Measurements from ENCODE around the gene ZNF628.

Gene ZNF628

DNA sequence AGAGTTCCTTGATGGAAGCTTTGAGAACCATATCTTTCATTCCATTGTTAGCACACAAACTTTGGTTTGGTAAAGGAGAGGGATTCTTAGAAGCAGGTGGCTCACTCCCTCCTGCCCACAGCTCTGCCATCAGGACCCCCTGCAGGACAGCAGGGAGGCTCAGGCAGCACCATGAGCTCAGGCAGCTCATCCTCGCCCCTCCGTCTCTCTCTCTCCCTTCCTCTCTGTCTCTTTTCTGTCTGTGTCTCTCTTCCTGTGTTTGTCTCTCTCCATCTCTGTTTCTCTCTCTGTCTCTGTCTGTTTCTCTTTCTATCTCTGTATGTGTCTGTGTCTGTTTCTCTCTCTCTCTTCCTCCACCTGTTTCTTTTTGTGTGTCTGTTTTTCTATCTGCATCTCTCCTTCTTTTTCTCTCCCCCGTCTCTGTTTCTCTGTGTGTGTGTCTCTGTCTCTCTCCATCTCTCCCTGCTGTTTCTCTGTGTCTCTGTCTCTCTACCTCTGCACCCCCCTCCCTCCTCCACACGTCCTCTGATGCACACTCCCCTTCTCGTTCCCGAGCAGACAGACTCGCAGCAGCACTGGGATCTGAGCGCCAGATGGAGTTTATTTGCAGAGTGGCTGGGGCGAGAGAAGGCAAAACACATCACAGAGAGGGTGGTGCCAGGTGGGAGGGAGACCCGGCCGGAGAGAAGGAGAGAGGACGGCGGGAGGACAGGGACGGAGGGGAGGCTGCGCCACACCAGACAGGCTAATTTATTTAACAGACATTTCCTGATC lies 51.8 kb downstream of the ZNF628 start (continued):
- TF ChIP-seq, protein P1, sequence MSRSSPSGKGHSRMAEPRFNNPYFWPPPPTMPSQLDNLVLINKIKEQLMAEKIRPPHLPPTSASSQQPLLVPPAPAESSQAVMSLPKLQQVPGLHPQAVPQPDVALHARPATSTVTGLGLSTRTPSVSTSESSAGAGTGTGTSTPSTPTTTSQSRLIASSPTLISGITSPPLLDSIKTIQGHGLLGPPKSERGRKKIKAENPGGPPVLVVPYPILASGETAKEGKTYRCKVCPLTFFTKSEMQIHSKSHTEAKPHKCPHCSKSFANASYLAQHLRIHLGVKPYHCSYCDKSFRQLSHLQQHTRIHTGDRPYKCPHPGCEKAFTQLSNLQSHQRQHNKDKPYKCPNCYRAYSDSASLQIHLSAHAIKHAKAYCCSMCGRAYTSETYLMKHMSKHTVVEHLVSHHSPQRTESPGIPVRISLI (tag by site-specific recombination; IDR thresholded peaks at IDR 0.05): no peak
- TF ChIP-seq ZNF202 (tag by site-specific recombination; IDR thresholded peaks at IDR 0.05; ENCODE audit: borderline replicate concordance): no peak
- no peak for TF ChIP-seq ZNF174 (tag by site-specific recombination; IDR thresholded peaks at IDR 0.05)
- no peak for TF ChIP-seq ZNF571 (tag by site-specific recombination; IDR thresholded peaks at IDR 0.05)
- no peak for TF ChIP-seq ZNF837 (tag by site-specific recombination; IDR thresholded peaks at IDR 0.05)
- no peak for TF ChIP-seq BCL11A (tag by site-specific recombination; IDR thresholded peaks at IDR 0.05; ENCODE audit: low read depth)
- no peak for TF ChIP-seq ZNF248 (tag by site-specific recombination; IDR thresholded peaks at IDR 0.05)
- TF ChIP-seq, protein P2, sequence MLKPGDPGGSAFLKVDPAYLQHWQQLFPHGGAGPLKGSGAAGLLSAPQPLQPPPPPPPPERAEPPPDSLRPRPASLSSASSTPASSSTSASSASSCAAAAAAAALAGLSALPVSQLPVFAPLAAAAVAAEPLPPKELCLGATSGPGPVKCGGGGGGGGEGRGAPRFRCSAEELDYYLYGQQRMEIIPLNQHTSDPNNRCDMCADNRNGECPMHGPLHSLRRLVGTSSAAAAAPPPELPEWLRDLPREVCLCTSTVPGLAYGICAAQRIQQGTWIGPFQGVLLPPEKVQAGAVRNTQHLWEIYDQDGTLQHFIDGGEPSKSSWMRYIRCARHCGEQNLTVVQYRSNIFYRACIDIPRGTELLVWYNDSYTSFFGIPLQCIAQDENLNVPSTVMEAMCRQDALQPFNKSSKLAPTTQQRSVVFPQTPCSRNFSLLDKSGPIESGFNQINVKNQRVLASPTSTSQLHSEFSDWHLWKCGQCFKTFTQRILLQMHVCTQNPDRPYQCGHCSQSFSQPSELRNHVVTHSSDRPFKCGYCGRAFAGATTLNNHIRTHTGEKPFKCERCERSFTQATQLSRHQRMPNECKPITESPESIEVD (tag by site-specific recombination; IDR thresholded peaks at IDR 0.05): no peak
- TF ChIP-seq, protein P3, sequence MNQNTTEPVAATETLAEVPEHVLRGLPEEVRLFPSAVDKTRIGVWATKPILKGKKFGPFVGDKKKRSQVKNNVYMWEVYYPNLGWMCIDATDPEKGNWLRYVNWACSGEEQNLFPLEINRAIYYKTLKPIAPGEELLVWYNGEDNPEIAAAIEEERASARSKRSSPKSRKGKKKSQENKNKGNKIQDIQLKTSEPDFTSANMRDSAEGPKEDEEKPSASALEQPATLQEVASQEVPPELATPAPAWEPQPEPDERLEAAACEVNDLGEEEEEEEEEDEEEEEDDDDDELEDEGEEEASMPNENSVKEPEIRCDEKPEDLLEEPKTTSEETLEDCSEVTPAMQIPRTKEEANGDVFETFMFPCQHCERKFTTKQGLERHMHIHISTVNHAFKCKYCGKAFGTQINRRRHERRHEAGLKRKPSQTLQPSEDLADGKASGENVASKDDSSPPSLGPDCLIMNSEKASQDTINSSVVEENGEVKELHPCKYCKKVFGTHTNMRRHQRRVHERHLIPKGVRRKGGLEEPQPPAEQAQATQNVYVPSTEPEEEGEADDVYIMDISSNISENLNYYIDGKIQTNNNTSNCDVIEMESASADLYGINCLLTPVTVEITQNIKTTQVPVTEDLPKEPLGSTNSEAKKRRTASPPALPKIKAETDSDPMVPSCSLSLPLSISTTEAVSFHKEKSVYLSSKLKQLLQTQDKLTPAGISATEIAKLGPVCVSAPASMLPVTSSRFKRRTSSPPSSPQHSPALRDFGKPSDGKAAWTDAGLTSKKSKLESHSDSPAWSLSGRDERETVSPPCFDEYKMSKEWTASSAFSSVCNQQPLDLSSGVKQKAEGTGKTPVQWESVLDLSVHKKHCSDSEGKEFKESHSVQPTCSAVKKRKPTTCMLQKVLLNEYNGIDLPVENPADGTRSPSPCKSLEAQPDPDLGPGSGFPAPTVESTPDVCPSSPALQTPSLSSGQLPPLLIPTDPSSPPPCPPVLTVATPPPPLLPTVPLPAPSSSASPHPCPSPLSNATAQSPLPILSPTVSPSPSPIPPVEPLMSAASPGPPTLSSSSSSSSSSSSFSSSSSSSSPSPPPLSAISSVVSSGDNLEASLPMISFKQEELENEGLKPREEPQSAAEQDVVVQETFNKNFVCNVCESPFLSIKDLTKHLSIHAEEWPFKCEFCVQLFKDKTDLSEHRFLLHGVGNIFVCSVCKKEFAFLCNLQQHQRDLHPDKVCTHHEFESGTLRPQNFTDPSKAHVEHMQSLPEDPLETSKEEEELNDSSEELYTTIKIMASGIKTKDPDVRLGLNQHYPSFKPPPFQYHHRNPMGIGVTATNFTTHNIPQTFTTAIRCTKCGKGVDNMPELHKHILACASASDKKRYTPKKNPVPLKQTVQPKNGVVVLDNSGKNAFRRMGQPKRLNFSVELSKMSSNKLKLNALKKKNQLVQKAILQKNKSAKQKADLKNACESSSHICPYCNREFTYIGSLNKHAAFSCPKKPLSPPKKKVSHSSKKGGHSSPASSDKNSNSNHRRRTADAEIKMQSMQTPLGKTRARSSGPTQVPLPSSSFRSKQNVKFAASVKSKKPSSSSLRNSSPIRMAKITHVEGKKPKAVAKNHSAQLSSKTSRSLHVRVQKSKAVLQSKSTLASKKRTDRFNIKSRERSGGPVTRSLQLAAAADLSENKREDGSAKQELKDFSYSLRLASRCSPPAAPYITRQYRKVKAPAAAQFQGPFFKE (tag by site-specific recombination; IDR thresholded peaks at IDR 0.05; ENCODE audit: borderline replicate concordance): no peak
- TF ChIP-seq ZBTB1 (tag by site-specific recombination; IDR thresholded peaks at IDR 0.05): no peak
- TF ChIP-seq ZNF146 (tag by site-specific recombination; IDR thresholded peaks at IDR 0.05): no peak
- TF ChIP-seq ZNF473 (tag by site-specific recombination; IDR thresholded peaks at IDR 0.05): no peak
- TF ChIP-seq ZNF423 (tag by site-specific recombination; IDR thresholded peaks at IDR 0.05): 0 out of 2 replicates have a peak, but pooled peaks have one; percentile 6
- no peak for TF ChIP-seq ZNF768 (tag by site-specific recombination; IDR thresholded peaks at IDR 0.05)
- no peak for TF ChIP-seq ZNF16 (tag by site-specific recombination; IDR thresholded peaks at IDR 0.05; ENCODE audit: low read depth)
- no peak for TF ChIP-seq FEZF1 (tag by site-specific recombination; IDR thresholded peaks at IDR 0.05)
- TF ChIP-seq, protein P4, sequence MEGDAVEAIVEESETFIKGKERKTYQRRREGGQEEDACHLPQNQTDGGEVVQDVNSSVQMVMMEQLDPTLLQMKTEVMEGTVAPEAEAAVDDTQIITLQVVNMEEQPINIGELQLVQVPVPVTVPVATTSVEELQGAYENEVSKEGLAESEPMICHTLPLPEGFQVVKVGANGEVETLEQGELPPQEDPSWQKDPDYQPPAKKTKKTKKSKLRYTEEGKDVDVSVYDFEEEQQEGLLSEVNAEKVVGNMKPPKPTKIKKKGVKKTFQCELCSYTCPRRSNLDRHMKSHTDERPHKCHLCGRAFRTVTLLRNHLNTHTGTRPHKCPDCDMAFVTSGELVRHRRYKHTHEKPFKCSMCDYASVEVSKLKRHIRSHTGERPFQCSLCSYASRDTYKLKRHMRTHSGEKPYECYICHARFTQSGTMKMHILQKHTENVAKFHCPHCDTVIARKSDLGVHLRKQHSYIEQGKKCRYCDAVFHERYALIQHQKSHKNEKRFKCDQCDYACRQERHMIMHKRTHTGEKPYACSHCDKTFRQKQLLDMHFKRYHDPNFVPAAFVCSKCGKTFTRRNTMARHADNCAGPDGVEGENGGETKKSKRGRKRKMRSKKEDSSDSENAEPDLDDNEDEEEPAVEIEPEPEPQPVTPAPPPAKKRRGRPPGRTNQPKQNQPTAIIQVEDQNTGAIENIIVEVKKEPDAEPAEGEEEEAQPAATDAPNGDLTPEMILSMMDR (tag by site-specific recombination; IDR thresholded peaks at IDR 0.05): 0 out of 2 replicates have a peak, but pooled peaks have one; percentile 6
- TF ChIP-seq SALL2 (tag by site-specific recombination; IDR thresholded peaks at IDR 0.05; ENCODE audit: borderline replicate concordance): peak; percentile 64; the same call in 1 of the 2 replicates
- peak; percentile 72 for TF ChIP-seq ZNF335 (tag by site-specific recombination; conservative IDR thresholded peaks at IDR 0.05)
- no peak for TF ChIP-seq KLF1 (tag by site-specific recombination; IDR thresholded peaks at IDR 0.05)
- TF ChIP-seq ZEB2 (tag by site-specific recombination; IDR thresholded peaks at IDR 0.05): 0 out of 2 replicates have a peak, but pooled peaks have one; percentile 14
- TF ChIP-seq, protein P5, sequence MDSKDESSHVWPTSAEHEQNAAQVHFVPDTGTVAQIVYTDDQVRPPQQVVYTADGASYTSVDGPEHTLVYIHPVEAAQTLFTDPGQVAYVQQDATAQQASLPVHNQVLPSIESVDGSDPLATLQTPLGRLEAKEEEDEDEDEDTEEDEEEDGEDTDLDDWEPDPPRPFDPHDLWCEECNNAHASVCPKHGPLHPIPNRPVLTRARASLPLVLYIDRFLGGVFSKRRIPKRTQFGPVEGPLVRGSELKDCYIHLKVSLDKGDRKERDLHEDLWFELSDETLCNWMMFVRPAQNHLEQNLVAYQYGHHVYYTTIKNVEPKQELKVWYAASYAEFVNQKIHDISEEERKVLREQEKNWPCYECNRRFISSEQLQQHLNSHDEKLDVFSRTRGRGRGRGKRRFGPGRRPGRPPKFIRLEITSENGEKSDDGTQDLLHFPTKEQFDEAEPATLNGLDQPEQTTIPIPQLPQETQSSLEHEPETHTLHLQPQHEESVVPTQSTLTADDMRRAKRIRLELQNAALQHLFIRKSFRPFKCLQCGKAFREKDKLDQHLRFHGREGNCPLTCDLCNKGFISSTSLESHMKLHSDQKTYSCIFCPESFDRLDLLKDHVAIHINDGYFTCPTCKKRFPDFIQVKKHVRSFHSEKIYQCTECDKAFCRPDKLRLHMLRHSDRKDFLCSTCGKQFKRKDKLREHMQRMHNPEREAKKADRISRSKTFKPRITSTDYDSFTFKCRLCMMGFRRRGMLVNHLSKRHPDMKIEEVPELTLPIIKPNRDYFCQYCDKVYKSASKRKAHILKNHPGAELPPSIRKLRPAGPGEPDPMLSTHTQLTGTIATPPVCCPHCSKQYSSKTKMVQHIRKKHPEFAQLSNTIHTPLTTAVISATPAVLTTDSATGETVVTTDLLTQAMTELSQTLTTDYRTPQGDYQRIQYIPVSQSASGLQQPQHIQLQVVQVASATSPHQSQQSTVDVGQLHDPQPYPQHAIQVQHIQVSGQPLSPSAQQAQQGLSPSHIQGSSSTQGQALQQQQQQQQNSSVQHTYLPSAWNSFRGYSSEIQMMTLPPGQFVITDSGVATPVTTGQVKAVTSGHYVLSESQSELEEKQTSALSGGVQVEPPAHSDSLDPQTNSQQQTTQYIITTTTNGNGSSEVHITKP (tag by site-specific recombination; IDR thresholded peaks at IDR 0.05): peak; percentile 44; the same call in 1 of the 2 replicates
- TF ChIP-seq, protein P6, sequence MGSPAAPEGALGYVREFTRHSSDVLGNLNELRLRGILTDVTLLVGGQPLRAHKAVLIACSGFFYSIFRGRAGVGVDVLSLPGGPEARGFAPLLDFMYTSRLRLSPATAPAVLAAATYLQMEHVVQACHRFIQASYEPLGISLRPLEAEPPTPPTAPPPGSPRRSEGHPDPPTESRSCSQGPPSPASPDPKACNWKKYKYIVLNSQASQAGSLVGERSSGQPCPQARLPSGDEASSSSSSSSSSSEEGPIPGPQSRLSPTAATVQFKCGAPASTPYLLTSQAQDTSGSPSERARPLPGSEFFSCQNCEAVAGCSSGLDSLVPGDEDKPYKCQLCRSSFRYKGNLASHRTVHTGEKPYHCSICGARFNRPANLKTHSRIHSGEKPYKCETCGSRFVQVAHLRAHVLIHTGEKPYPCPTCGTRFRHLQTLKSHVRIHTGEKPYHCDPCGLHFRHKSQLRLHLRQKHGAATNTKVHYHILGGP (tag by site-specific recombination; IDR thresholded peaks at IDR 0.05): 0 out of 2 replicates have a peak, but pooled peaks have one; percentile 19

Measured in HEK293 (cell line).